Measurements from ENCODE around the gene SLC25A41. TPM values are rescaled to one million over a fixed set of nuclear protein-coding genes. Genes with fewer than 3 reads are reported as not detected.

Gene SLC25A41
- total RNA-seq, 1 donor from 2014 or later, result not detected

GRCh38 chr19:6442087-6442688, 8.6 kb upstream of the SLC25A41 start:
- H3K27me3 ChIP-seq (ENCODE audit: control insufficient read depth, insufficient read depth, low read length), result no peaks in the 10 kb centered on the region
- no peak for FAIRE-seq

GRCh38 chr19:6440905-6441304, 7.3 kb upstream of the SLC25A41 start:
- DNase-seq (ENCODE audit: low read depth), result no peak
- no peak for TF ChIP-seq CTCF (IDR thresholded peaks at IDR 0.05; ENCODE audit: insufficient read depth, low read length, severe bottlenecking)
- Histone ChIP-seq H3K36me3 (ENCODE audit: control insufficient read depth, insufficient read depth, low read length) (no peaks in the 10 kb centered on the region), H3K27me3 (ENCODE audit: control insufficient read depth, insufficient read depth, low read length) (no peaks in the 10 kb centered on the region), H3K4me3 (ENCODE audit: low read depth, low read length) (no peak overlapping the region)
- FAIRE-seq, result no peak

More at GRCh38 chr19:6442087-6442688, 8.6 kb upstream of the SLC25A41 start:
- Histone ChIP-seq H3K36me3 (ENCODE audit: control insufficient read depth, insufficient read depth, low read length) (no peaks in the 10 kb centered on the region), H3K4me3 (ENCODE audit: low read depth, low read length) (no peak overlapping the region)
- no peak for DNase-seq (ENCODE audit: low read depth)
- no peak for TF ChIP-seq CTCF (IDR thresholded peaks at IDR 0.05; ENCODE audit: insufficient read depth, low read length, severe bottlenecking)

GRCh38 chr19:6439743-6440142, 6.2 kb upstream of the SLC25A41 start:
- no peak for DNase-seq (ENCODE audit: low read depth)
- Histone ChIP-seq H3K27me3 (ENCODE audit: control insufficient read depth, insufficient read depth, low read length) (no peaks in the 10 kb centered on the region), H3K36me3 (ENCODE audit: control insufficient read depth, insufficient read depth, low read length) (no peaks in the 10 kb centered on the region), H3K4me3 (ENCODE audit: low read depth, low read length) (no peak overlapping the region)
- no peak for TF ChIP-seq CTCF (IDR thresholded peaks at IDR 0.05; ENCODE audit: insufficient read depth, low read length, severe bottlenecking)
- FAIRE-seq, result no peak

DNA sequence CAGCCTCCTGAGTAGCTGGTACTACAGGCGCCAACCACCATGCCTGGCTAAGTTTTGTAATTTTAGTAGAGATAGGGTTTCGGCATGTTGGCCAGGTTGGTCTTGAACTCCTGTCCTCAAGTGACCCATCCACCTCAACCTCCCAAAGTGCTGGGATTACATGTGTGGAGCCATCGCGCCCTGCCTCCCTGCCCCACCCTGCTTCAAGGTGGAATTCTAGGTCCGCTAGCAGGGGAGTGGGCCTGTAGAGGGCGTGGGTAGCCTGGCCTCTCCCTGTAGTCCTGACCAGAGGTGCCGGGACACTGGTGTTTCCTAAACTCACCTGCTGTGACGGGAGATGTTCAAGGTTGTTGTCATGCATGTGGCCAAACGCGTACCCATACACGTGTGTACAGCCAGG, 398 bp downstream of the SLC25A41 start:
- Histone ChIP-seq H3K36me3 (ENCODE audit: control insufficient read depth, insufficient read depth, low read length) (no peaks in the 10 kb centered on the region), H3K27me3 (ENCODE audit: control insufficient read depth, insufficient read depth, low read length) (no peaks in the 10 kb centered on the region), H3K4me3 (ENCODE audit: low read depth, low read length) (no peak overlapping the region)
- no peak for DNase-seq (ENCODE audit: low read depth)
- no peak for TF ChIP-seq CTCF (IDR thresholded peaks at IDR 0.05; ENCODE audit: insufficient read depth, low read length, severe bottlenecking)
- FAIRE-seq, result no peak

- Histone ChIP-seq H3K27me3 (ENCODE audit: control insufficient read depth, insufficient read depth, low read length) (no peaks in the 10 kb centered on the region), H3K36me3 (ENCODE audit: control insufficient read depth, insufficient read depth, low read length) (no peaks in the 10 kb centered on the region), H3K4me3 (ENCODE audit: low read depth, low read length) (no peak overlapping the region)
- TF ChIP-seq CTCF (IDR thresholded peaks at IDR 0.05; ENCODE audit: insufficient read depth, low read length, severe bottlenecking), result no peak
- DNase-seq (ENCODE audit: low read depth) (no peak), FAIRE-seq (no peak)
Observed at GRCh38 chr19:6431891-6432290, 1.7 kb downstream of the SLC25A41 start.

All from bronchial epithelial cell (primary cell).